Measurements from ENCODE around the gene DLEC1.

The DLEC1 gene

DNA sequence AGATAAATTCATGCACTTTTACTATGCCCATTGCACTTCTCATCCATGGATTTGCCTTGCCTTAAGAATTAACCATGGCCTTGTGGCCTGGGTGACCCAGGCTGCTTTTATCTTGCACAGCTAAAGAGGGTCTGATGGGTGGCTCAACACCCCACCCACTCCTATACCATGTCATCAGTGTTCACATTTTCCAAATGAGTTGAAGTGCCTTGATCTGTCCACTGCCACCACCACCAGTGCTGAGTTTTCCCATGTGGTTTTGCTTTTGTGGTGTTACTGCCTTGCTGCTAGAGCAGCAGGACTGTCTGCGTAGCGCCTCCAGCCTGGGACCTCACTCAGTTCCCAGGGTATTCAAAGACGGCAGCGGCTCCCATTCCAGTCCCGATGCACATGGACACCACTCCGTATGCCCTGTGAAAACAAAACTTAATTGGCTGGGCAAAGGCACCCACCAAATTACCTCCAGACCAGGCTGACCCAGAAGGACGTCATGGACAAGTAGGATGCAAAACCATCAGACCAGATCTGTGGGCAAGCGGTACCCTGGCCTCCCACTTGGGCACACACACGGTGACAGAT is 83.8 kb downstream of the DLEC1 start:
- TF ChIP-seq, protein P1, sequence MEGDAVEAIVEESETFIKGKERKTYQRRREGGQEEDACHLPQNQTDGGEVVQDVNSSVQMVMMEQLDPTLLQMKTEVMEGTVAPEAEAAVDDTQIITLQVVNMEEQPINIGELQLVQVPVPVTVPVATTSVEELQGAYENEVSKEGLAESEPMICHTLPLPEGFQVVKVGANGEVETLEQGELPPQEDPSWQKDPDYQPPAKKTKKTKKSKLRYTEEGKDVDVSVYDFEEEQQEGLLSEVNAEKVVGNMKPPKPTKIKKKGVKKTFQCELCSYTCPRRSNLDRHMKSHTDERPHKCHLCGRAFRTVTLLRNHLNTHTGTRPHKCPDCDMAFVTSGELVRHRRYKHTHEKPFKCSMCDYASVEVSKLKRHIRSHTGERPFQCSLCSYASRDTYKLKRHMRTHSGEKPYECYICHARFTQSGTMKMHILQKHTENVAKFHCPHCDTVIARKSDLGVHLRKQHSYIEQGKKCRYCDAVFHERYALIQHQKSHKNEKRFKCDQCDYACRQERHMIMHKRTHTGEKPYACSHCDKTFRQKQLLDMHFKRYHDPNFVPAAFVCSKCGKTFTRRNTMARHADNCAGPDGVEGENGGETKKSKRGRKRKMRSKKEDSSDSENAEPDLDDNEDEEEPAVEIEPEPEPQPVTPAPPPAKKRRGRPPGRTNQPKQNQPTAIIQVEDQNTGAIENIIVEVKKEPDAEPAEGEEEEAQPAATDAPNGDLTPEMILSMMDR (conservative IDR thresholded peaks at IDR 0.05; ENCODE audit: low read length), result no peak
- DNase-seq (ENCODE audit: low read depth), result no peak
- H3K4me3 ChIP-seq (ENCODE audit: low read length), result no peak overlapping the region

DNA sequence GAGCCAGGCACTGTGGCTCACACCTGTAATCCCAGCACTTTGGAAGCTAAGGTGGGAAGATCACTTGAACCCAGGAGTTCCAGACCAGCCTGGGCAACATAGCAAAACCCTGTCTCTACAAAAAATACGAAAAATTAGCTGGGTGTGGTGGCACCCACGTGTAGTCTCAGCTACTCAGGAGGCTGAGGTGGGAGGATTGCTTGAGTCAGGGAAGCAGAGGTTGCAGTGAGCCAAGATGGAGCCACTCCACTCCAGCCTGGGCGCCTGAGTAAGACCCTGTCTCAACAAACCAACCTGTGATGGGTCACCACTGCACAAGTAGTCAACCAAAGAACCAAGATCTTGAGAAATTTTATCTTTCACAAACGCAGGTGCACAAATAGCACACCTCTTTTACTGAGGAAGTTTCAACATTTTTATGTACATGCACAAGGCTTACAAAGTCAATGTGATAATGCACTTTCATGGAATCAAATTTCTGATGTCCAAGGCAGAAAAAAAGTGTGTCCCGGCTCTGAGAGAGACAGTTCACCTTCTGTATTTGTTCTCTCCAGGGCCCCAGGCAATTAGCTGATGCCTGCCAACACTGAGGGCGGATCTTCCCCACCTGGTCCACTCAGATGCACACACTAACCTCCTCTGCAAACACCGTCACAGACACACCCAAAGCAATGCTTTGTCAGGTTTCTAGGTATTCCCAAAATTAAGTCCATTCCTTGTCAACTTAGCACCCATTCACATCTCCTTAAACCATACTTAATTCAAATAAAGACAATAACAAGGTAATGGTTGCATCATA is 85.5 kb downstream of the DLEC1 start:
- TF ChIP-seq, protein P1 (conservative IDR thresholded peaks at IDR 0.05; ENCODE audit: low read length), result no peak
- H3K4me3 ChIP-seq (ENCODE audit: low read length), result no peak overlapping the region
- DNase-seq (ENCODE audit: low read depth), result no peak

- no peak for DNase-seq (ENCODE audit: low read depth)
- no peak overlapping the region for H3K4me3 ChIP-seq (ENCODE audit: low read length)
- TF ChIP-seq, protein P1 (conservative IDR thresholded peaks at IDR 0.05; ENCODE audit: low read length), result no peak
Observed at GRCh38 chr3:38125305-38126120, 86.5 kb downstream of the DLEC1 start.

DNA sequence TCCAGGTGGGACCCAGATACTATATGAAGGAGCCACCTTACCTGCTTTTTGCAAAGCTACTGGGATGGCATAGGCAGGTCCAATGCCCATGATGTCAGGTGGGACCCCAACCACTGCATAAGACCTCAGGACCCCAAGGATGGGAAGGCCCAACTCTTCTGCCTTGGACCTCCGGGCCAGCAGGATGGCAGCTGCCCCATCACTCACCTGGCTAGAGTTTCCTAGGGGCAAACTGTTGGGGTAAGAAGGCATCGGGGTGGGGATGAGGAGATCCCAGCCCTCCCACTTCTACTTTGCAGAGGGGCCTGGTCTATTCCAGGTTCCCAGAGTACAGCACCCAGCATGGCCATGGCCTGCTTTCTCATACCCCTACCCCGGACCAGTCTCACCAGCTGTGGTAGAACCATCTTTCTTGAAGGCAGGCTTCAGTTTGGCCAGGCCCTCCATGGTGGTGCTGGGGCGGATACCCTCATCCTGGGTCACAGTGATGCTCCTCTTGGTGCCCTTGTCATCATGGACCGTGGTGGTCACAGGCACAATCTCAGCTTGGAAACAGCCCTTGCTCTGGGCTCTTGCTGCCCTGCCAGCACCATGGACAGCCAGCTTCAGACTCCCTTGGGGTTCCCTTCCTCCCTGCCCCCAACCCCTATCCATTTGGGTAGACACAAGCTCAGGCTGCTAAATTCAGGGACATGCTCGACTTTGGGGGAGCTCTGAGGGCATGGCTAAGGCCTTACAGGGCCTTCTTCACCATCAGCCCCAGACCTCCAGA is 87.3 kb downstream of the DLEC1 start:
- no peak overlapping the region for H3K4me3 ChIP-seq (ENCODE audit: low read length)
- no peak for DNase-seq (ENCODE audit: low read depth)
- TF ChIP-seq, protein P1 (conservative IDR thresholded peaks at IDR 0.05; ENCODE audit: low read length), result no peak

- no peak for DNase-seq (ENCODE audit: low read depth)
- no peak overlapping the region for H3K4me3 ChIP-seq (ENCODE audit: low read length)
- TF ChIP-seq, protein P1 (conservative IDR thresholded peaks at IDR 0.05; ENCODE audit: low read length), result no peak
Observed at GRCh38 chr3:38127611-38128302, 88.7 kb downstream of the DLEC1 start.

DNA sequence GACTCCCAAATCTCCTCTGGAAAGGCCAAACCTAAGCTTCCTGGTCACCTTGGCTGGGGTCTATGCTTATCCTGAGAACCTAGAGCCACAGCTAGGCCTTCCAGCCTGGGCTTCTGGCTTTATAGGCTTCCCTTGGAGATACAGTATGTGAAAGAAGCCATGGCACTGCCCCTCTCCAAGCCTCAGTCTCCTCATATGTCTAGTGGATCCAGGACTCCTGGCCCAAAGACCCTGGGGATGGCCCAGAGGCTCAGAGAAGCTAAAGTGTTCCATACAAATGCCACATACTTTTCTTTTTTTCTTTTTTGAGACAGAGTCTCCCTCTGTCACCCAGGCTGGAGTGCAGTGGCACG is 89.3 kb downstream of the DLEC1 start:
- TF ChIP-seq, protein P1 (conservative IDR thresholded peaks at IDR 0.05; ENCODE audit: low read length), result no peak
- no peak for DNase-seq (ENCODE audit: low read depth)
- no peak overlapping the region for H3K4me3 ChIP-seq (ENCODE audit: low read length)

Data from AG10803 (cell line).